ENCODE measurements around the gene PBX1. TPM values are rescaled to one million over a fixed set of nuclear protein-coding genes. Genes with fewer than 3 reads are reported as not detected.

PBX1 gene
- total and polyA plus RNA-seq, 2 of the 4 experiments (the other 2 are of a cell fraction) = 13.9 to 17.9 TPM

GRCh38 chr1:164583196-164583595 is 24.2 kb downstream of the PBX1 start:
- no peak overlapping the region for H2BK15ac ChIP-seq (ENCODE audit: low read depth, low read length)
- no peak overlapping the region for H3K14ac ChIP-seq (replicated peaks; ENCODE audit: low read depth, low read length)
- dilution Hi-C loops (cut with HindIII; ENCODE audit: low sequenced_read_pairs, unreplicated experiment) (no loop called here), in situ Hi-C loops (cut with MboI; ENCODE audit: low sequenced_read_pairs) (no loop called here), intact Hi-C loops (cut with micrococcal nuclease) (no loop called here)
- no peak overlapping the region for H3K23ac ChIP-seq (ENCODE audit: low read depth, low read length)
- H3K4ac ChIP-seq (ENCODE audit: low read depth, low read length) = no peak overlapping the region
- DNase-seq (no peak), ATAC-seq (ENCODE audit: low read depth) (no peak)
- H3K27ac ChIP-seq (ENCODE audit: insufficient read depth, low read length) = no peak overlapping the region
- H2BK5ac ChIP-seq (ENCODE audit: low read depth, low read length, poor library complexity, severe bottlenecking) = no peak overlapping the region
- no peak overlapping the region for H4K5ac ChIP-seq (ENCODE audit: low read depth, low read length)
- H3K4me2 ChIP-seq (ENCODE audit: low read depth, low read length) = no peak overlapping the region
- H3K18ac ChIP-seq (ENCODE audit: low read depth, low read length) = no peak overlapping the region
- ChIA-PET CTCF (interaction anchor here (0.7 kb wide), 1 partner anchor 227 kb away, joined by 4 read pairs; no protein-coding TSS in a partner anchor), POLR2A (ENCODE audit: unreplicated experiment) (no interaction called here)
- no CpG with 5 or more reads among the region's 1 CpG for WGBS, 2 experiments (ENCODE audit: extremely low coverage in 2 of 2, insufficient read length in 1 of 2)
- BruUV-seq (replicated peaks) = no TSS peak
- no peak overlapping the region for H2AK5ac ChIP-seq (ENCODE audit: low read depth, low read length)
- peaks cover 15% of the 10 kb centered on the region; the same call in 1 of the 2 replicates for H3K36me3 ChIP-seq (ENCODE audit: control insufficient read depth, insufficient read depth, low read length)
- no peak overlapping the region for H4K91ac ChIP-seq (ENCODE audit: insufficient read depth, low read depth, low read length)
- no peak overlapping the region for H3K9ac ChIP-seq (ENCODE audit: low read depth, low read length)
- H3K56ac ChIP-seq (ENCODE audit: extremely low read depth, insufficient read depth, low read length) = no peak overlapping the region
- H2AFZ ChIP-seq (replicated peaks; ENCODE audit: low read length, poor library complexity) = no peak overlapping the region
- no peak overlapping the region for H2BK120ac ChIP-seq (ENCODE audit: low read depth, low read length)
- no peaks in the 10 kb centered on the region for H4K20me1 ChIP-seq (ENCODE audit: insufficient read depth, low read length)
- H3K27me3 ChIP-seq (ENCODE audit: control insufficient read depth, insufficient read depth, low read length) = no peaks in the 10 kb centered on the region
- H3K4me3 ChIP-seq (ENCODE audit: insufficient read depth, low read depth, low read length) = no peak overlapping the region
- no peaks in the 10 kb centered on the region for H3K9me3 ChIP-seq (ENCODE audit: control insufficient read depth, insufficient read depth, low read length)
- H4K8ac ChIP-seq (ENCODE audit: low read depth in 2 of 2, low read length in 2 of 2) = no peak overlapping the region
- TF ChIP-seq RFX5 (IDR thresholded peaks at IDR 0.05; ENCODE audit: low read depth, low read length) (no peak), RCOR1 (IDR thresholded peaks at IDR 0.05; ENCODE audit: insufficient replicate concordance, low read length) (no peak), MAFK (IDR thresholded peaks at IDR 0.05; ENCODE audit: low read depth, low read length) (no peak), POLR2A (IDR thresholded peaks at IDR 0.05; ENCODE audit: low read depth, low read length) (no peak), BHLHE40 (IDR thresholded peaks at IDR 0.05; ENCODE audit: low read depth, low read length) (no peak), FOS (IDR thresholded peaks at IDR 0.05; ENCODE audit: low read depth, low read length) (no peak), ELK1 (IDR thresholded peaks at IDR 0.05; ENCODE audit: borderline replicate concordance, low read depth, low read length) (no peak), CHD1 (IDR thresholded peaks at IDR 0.05; ENCODE audit: low read depth, low read length) (no peak), MXI1 (IDR thresholded peaks at IDR 0.05; ENCODE audit: borderline replicate concordance, low read depth, low read length) (no peak), USF2 (IDR thresholded peaks at IDR 0.05; ENCODE audit: low read depth, low read length) (no peak), MAZ (IDR thresholded peaks at IDR 0.05; ENCODE audit: borderline replicate concordance, low read depth, low read length) (no peak), NFE2L2 (IDR thresholded peaks at IDR 0.05; ENCODE audit: low read depth, low read length) (no peak), CEBPB (IDR thresholded peaks at IDR 0.05; ENCODE audit: low read depth, low read length) (no peak), RAD21 (IDR thresholded peaks at IDR 0.05; ENCODE audit: low read length) (no peak)
- no peak overlapping the region for H2BK20ac ChIP-seq (ENCODE audit: low read depth, low read length)
- H3K9me1 ChIP-seq (ENCODE audit: insufficient read depth, low read length) = peaks cover 11% of the 10 kb centered on the region
- H2AK9ac ChIP-seq (replicated peaks; ENCODE audit: low read depth, low read length, poor library complexity) = no peak overlapping the region
- peaks cover 10 to 17% of the 10 kb centered on the region in 2 experiments; a peak in 3 of 4 replicates for H3K79me1 ChIP-seq (ENCODE audit: low read depth in 1 of 2, low read length in 2 of 2)
- peaks cover 17% of the 10 kb centered on the region for H3K4me1 ChIP-seq (ENCODE audit: control insufficient read depth, insufficient read depth, low read length)
